ENCODE results near the gene LAX1. TPM values are rescaled to one million over a fixed set of nuclear protein-coding genes. Genes with fewer than 3 reads are reported as not detected.
A peak's percentile ranks its signal among the peaks of the same experiment; 100 is the strongest.

LAX1 gene
- total and polyA plus RNA-seq, 4 donors, result 0.26 to 2.4 (median 0.79) TPM

- peaks cover 21 to 50% (median 32%) of the 10 kb centered on the region in 4 donors for H3K36me3 ChIP-seq (ENCODE audit: control insufficient read depth in 4 of 4, insufficient read depth in 4 of 4, low read length in 4 of 4)
- no peak overlapping the region for H3K27ac ChIP-seq (ENCODE audit: low read depth in 1 of 2, low read length in 1 of 2)
- no peak for DNase-seq
- WGBS, 2 donors, result 74 to 92% methylated on average over 6 of the region's 6 CpGs
- H3K4me1 ChIP-seq (ENCODE audit: control insufficient read depth in 5 of 5, insufficient read depth in 5 of 5, low read length in 5 of 5), result no peaks in the 10 kb centered on the region
- no peak for ATAC-seq (ENCODE audit: insufficient read depth, low FRiP score)
- no peak for TF ChIP-seq CTCF (IDR thresholded peaks at IDR 0.05; ENCODE audit: control extremely low read depth, extremely low read depth)
- no peaks in the 10 kb centered on the region for H3K9me3 ChIP-seq (ENCODE audit: control insufficient read depth in 4 of 4, insufficient read depth in 3 of 4, low read length in 3 of 4)
- no peak overlapping the region for H3K4me3 ChIP-seq
- H3K27me3 ChIP-seq (ENCODE audit: control insufficient read depth in 3 of 3, insufficient read depth in 3 of 3, low read length in 2 of 3), result no peaks in the 10 kb centered on the region
- H3K9ac ChIP-seq (ENCODE audit: insufficient read depth in 1 of 2, low read length in 2 of 2), result no peak overlapping the region
Measured at GRCh38 chr1:203818399-203818798, 53.4 kb downstream of the LAX1 start.

GRCh38 chr1:203823306-203823705, 58.3 kb downstream of the LAX1 start:
- ATAC-seq (ENCODE audit: insufficient read depth, low FRiP score), result no peak
- Histone ChIP-seq H3K9ac (ENCODE audit: insufficient read depth in 1 of 2, low read length in 2 of 2) (no peak overlapping the region), H3K4me3 (no peak overlapping the region), H3K9me3 (ENCODE audit: control insufficient read depth in 4 of 4, insufficient read depth in 3 of 4, low read length in 3 of 4) (no peaks in the 10 kb centered on the region), H3K27ac (ENCODE audit: low read depth in 1 of 2, low read length in 1 of 2) (no peak overlapping the region), H3K4me1 (ENCODE audit: control insufficient read depth in 5 of 5, insufficient read depth in 5 of 5, low read length in 5 of 5) (peaks cover 0 to 17% (median 0%) of the 10 kb centered on the region in 5 donors), H3K27me3 (ENCODE audit: control insufficient read depth in 3 of 3, insufficient read depth in 3 of 3, low read length in 2 of 3) (no peaks in the 10 kb centered on the region), H3K36me3 (ENCODE audit: control insufficient read depth in 4 of 4, insufficient read depth in 4 of 4, low read length in 4 of 4) (peaks cover 20 to 47% (median 27%) of the 10 kb centered on the region in 4 donors)
- no peak for DNase-seq
- no peak for TF ChIP-seq CTCF (IDR thresholded peaks at IDR 0.05; ENCODE audit: control extremely low read depth, extremely low read depth)
- 88 to 100% methylated on average over 1 of the region's 1 CpG for WGBS, 2 donors

Small RNA genes lying within 50 kb of the gene (small RNA-seq; reads per million reads assigned to genes)
- gene SNORA77 (ENCODE audit: low replicate concordance) (1,210 reads per million, percentile 99 among the genes with 10 or more reads in this experiment), gene ZC3H11A (ENCODE audit: low replicate concordance) (0.42 reads per million, percentile 53 among the genes with 10 or more reads in this experiment)

Other genes starting within 250 kb of the LAX1 start
- gene ATP2B4, start 138.4 kb upstream of the LAX1 start, total RNA-seq, result 100 to 1,000 TPM in 1 of 2 donors, 10 to 100 TPM in 1; 99.6 to 145 TPM
- gene ATP2B4, start 138.4 kb upstream of the LAX1 start, polyA plus RNA-seq, result 10 to 100 TPM; 35.9 to 53.1 TPM
- gene ZBED6, start 30.4 kb downstream of the LAX1 start, total RNA-seq, result 10 to 100 TPM; 21.8 to 27.1 TPM
- 1 to 10 TPM; 1.4 to 2.0 TPM for gene ZBED6, start 30.4 kb downstream of the LAX1 start, polyA plus RNA-seq
- gene ZC3H11A, start 30.4 kb downstream of the LAX1 start, total RNA-seq, result 100 to 1,000 TPM in 1 of 2 donors, 10 to 100 TPM in 1; 51.6 to 148 TPM
- gene ZC3H11A, start 30.4 kb downstream of the LAX1 start, polyA plus RNA-seq, result 10 to 100 TPM; 34.9 to 41.2 TPM
- gene SNRPE, start 96.4 kb downstream of the LAX1 start, total RNA-seq, result 10 to 100 TPM; 43.4 to 71.7 TPM
- gene SNRPE, start 96.4 kb downstream of the LAX1 start, polyA plus RNA-seq, result 100 to 1,000 TPM in 1 of 2 donors, 10 to 100 TPM in 1; 98.2 to 109 TPM